Suprapubic skin (tissue), 4 donors: ENCODE data around the gene BAIAP2L1. TPM values are rescaled to one million over a fixed set of nuclear protein-coding genes. Genes with fewer than 3 reads are reported as not detected.
"Not testable (repeated sequence)": the region's sequence is repeated elsewhere in the genome, so short reads cannot be mapped to it uniquely, and the experiment has no call there.

ENCODE experiments used
- DNase-seq, 2 donors: peaks; one replicate each; pipeline ENCODE4 v3.0.0-alpha.2; 2019; ENCODE audit warnings: low spot score in 2 of 2
- H3K27ac ChIP-seq: fragments of 200-600 bp; sonication (generic); one replicate; pipeline ENCODE4 v1.5.1; 2019
- H3K27me3 ChIP-seq: fragments of 200-600 bp; sonication (generic); one replicate; pipeline ENCODE4 v1.5.1; 2019
- H3K36me3 ChIP-seq: fragments of 200-600 bp; sonication (generic); one replicate; pipeline ENCODE4 v1.5.1; 2019
- H3K4me1 ChIP-seq: fragments of 200-600 bp; sonication (generic); one replicate; pipeline ENCODE4 v1.5.1; 2019
- H3K4me3 ChIP-seq: fragments of 200-600 bp; sonication (generic); one replicate; pipeline ENCODE4 v1.5.1; 2019; ENCODE audit warnings: mild to moderate bottlenecking
- H3K9me3 ChIP-seq: fragments of 200-600 bp; sonication (generic); one replicate; pipeline ENCODE4 v1.5.1; 2019
- EP300 ChIP-seq: sonication (generic); formaldehyde crosslinking; IDR thresholded peaks from one replicate; pipeline ENCODE4 v1.6.1; 2017; ENCODE audit warnings: antibody characterized with exemption
- POLR2A ChIP-seq, 2 donors: fragments of 450-650 bp; IDR thresholded peaks; one replicate each; pipeline ENCODE4 v1.6.1; 2017; ENCODE audit warnings: antibody characterized with exemption in 2 of 2, mild to moderate bottlenecking in 2 of 2, moderate library complexity in 2 of 2
- POLR2AphosphoS5 ChIP-seq, 3 donors: sonication (generic); formaldehyde crosslinking; IDR thresholded peaks; one replicate each; pipeline ENCODE4 v1.6.1; 2017; ENCODE audit warnings: antibody characterized with exemption in 3 of 3
- WGBS: methylation state at CpG from one replicate; pipeline ENCODE4 v1.1.5; 2018; 5-methylcytosine and 5-hydroxymethylcytosine counted together
- total RNA-seq, 4 donors: library from RNA; depleted of rRNA; stranded (reverse); fragments of >200 nt; gene quantifications; one replicate each; pipeline ENCODE4 v1.1.0, GENCODE V29; 2016
- TF ChIP-seq, protein P1 (sequence below), 2 donors: fragments of 200-600 bp in 1 of 2; fragments of 450-650 bp in 1 of 2; sonication (generic) in 1 of 2; IDR thresholded peaks; one replicate each; pipeline ENCODE4 v1.5.1; 2016 to 2019; ENCODE audit warnings: antibody characterized with exemption in 2 of 2, mild to moderate bottlenecking in 1 of 2, moderate library complexity in 1 of 2

BAIAP2L1 gene
- total RNA-seq, 4 donors from 2014 or later, result 24.3 to 28.2 (median 26.9) TPM

DNA sequence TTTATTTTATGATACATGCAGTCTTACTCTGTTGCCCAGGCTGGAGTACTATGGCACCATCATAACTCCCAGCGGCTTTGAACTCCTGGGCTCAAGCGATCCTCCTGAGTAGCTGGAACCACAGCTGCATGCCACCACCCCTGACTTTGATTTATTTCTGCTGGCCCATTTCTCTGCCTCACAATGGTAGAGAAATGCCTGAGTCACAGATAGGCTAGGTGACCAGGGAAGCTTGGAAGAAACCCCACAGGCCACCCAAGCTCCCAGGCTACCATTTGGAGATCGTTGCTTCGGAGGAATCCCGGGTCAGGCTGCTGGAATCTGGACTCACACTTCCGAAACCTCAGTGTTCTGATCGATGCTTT, 17.4 kb upstream of the BAIAP2L1 start:
- TF ChIP-seq EP300 (no peak), POLR2AphosphoS5 (IDR thresholded peaks at IDR 0.05) (no peak), POLR2A (IDR thresholded peaks at IDR 0.05) (no peak)
- TF ChIP-seq, protein P1, sequence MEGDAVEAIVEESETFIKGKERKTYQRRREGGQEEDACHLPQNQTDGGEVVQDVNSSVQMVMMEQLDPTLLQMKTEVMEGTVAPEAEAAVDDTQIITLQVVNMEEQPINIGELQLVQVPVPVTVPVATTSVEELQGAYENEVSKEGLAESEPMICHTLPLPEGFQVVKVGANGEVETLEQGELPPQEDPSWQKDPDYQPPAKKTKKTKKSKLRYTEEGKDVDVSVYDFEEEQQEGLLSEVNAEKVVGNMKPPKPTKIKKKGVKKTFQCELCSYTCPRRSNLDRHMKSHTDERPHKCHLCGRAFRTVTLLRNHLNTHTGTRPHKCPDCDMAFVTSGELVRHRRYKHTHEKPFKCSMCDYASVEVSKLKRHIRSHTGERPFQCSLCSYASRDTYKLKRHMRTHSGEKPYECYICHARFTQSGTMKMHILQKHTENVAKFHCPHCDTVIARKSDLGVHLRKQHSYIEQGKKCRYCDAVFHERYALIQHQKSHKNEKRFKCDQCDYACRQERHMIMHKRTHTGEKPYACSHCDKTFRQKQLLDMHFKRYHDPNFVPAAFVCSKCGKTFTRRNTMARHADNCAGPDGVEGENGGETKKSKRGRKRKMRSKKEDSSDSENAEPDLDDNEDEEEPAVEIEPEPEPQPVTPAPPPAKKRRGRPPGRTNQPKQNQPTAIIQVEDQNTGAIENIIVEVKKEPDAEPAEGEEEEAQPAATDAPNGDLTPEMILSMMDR (IDR thresholded peaks at IDR 0.05), result no peak
- Histone ChIP-seq H3K4me3 (no peak overlapping the region), H3K9me3 (no peaks in the 10 kb centered on the region), H3K27me3 (no peaks in the 10 kb centered on the region), H3K36me3 (no peaks in the 10 kb centered on the region), H3K27ac (no peak overlapping the region), H3K4me1 (peaks cover 14% of the 10 kb centered on the region)
- no peak for DNase-seq
- WGBS, result 90% methylated on average over 7 of the region's 7 CpGs

DNA sequence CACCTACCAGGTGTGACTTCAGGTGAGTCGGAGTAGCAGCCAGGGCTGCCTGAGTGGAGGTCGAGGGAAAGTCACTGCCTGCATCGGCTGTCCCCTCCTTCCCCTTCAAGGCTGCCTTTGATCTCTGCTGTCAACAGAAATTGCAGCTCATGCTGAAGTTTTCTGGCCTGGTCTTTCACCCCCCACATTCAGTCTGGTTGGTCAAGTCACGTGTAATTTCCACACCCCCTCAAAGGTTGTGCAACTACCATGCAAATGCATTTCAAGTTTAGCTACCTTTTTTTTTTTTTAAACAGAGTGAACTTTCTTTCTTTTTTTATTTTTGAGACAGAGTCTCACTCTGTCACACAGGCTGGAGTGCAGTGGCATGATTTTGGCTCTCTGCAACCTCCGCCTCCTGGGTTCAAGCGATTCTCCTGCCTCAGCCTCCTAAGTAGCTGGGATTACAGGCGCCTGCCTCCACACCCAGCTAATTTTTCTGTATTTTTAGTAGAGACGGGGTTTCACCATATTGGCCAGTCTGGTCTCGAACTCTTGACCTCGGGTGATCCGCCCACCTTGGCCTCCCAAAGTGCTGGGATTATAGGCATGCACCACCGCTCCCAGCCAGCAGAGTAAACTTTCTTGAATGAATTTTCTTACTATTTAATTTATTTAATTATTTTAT, 16.8 kb upstream of the BAIAP2L1 start:
- H3K4me1 ChIP-seq, result peaks cover 14% of the 10 kb centered on the region
- not testable (repeated sequence) for DNase-seq, H3K27ac ChIP-seq, H3K9me3 ChIP-seq, H3K36me3 ChIP-seq, H3K4me3 ChIP-seq, H3K27me3 ChIP-seq
- WGBS, result 66% methylated on average over 12 of the region's 12 CpGs

DNA sequence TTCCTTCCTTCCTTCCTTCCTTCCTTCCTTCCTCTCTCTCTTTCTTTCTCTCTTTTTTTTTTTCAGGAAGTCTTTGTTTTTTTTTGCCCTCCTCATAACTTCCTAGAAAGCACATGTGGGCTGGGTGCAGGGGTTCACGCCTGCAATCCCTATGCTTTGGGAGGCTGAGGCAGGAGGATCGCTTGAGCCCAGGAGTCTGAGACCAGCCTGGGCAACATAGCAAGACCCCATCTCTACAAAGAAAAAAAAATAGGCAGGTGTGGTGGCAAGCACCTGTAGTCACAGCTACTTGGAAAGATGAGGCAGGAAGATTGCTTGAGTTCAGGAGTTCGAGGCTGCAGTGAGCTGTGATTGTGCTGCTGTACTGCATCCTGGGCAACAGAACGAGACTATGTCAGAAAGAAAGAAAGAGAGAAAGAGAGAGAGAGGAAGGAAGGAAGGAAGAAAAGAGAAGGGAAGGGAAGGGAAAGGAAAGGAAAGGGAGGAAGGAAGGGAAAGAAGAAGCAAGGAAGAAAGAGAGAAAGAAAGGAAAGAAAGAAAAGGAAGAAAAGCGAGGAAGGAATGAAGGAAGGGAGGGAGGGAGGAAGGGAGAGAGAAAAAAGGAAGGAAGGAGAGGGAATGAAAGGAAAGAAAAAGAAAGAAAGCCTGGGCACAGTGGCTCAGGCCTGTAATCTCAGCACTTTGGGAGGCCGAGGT, 13.5 kb upstream of the BAIAP2L1 start:
- peaks cover 14% of the 10 kb centered on the region for H3K4me1 ChIP-seq
- H3K27me3 ChIP-seq, result peaks cover 2% of the 10 kb centered on the region
- H3K4me3 ChIP-seq, result no peak overlapping the region
- H3K36me3 ChIP-seq, result no peaks in the 10 kb centered on the region
- no peaks in the 10 kb centered on the region for H3K9me3 ChIP-seq
- DNase-seq, result no peak
- 94% methylated on average over 6 of the region's 6 CpGs for WGBS
- H3K27ac ChIP-seq, result no peak overlapping the region
- no peak for TF ChIP-seq POLR2A (IDR thresholded peaks at IDR 0.05)
- TF ChIP-seq EP300, result no peak
- TF ChIP-seq POLR2AphosphoS5 (IDR thresholded peaks at IDR 0.05), result no peak
- TF ChIP-seq, protein P1 (IDR thresholded peaks at IDR 0.05), result no peak

DNA sequence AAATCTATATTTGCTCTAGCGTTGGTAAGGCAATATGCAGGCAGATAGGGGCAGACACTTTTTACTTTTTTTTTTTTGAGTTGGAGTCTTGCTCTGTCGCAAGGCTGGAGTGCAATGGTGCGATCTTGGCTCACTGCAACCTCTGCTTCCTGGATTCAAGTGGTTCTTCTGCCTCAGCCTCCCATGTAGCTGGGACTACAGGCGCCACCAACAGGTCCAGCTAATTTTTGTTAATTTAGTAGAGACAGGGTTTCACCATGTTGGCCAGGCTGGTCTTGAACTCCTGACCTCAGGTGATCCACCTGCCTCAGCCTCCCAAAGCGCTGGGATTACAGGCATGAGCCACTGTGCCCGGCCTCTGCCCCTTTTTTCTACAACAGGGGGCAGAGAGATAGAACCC, 12.8 kb upstream of the BAIAP2L1 start:
- peaks cover 13% of the 10 kb centered on the region for H3K4me1 ChIP-seq
- DNase-seq, H3K36me3 ChIP-seq, H3K4me3 ChIP-seq, H3K27ac ChIP-seq, H3K27me3 ChIP-seq, H3K9me3 ChIP-seq: not testable (repeated sequence)
- WGBS, result 93% methylated on average over 6 of the region's 6 CpGs

DNA sequence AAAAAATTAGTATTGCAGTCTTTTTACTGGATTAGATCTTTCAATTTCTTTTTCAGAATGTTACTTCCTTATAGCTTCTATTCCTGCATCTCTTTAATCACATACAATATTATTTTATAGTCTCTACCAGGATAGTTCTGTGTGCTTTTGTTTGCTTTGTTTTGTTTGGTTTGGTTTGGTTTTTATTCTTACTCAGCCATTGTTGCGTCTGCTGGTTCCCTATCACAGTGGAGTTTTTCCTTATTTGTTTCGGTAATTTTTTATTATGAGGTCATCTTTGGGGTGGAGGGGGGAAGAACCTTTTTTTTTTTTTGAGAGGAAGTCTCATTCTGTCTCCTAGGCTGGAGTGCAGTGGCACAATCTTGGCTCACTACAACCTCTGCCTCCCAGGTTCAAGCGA, 9.0 kb upstream of the BAIAP2L1 start:
- H3K4me1 ChIP-seq, result no peaks in the 10 kb centered on the region
- H3K4me3 ChIP-seq, result no peak overlapping the region
- peaks cover 2% of the 10 kb centered on the region for H3K27me3 ChIP-seq
- no peak overlapping the region for H3K27ac ChIP-seq
- DNase-seq, result no peak
- H3K9me3 ChIP-seq, result no peaks in the 10 kb centered on the region
- TF ChIP-seq POLR2A (IDR thresholded peaks at IDR 0.05), result no peak
- TF ChIP-seq POLR2AphosphoS5 (IDR thresholded peaks at IDR 0.05), result no peak
- H3K36me3 ChIP-seq, result no peaks in the 10 kb centered on the region
- 85% methylated on average over 3 of the region's 3 CpGs for WGBS

DNA sequence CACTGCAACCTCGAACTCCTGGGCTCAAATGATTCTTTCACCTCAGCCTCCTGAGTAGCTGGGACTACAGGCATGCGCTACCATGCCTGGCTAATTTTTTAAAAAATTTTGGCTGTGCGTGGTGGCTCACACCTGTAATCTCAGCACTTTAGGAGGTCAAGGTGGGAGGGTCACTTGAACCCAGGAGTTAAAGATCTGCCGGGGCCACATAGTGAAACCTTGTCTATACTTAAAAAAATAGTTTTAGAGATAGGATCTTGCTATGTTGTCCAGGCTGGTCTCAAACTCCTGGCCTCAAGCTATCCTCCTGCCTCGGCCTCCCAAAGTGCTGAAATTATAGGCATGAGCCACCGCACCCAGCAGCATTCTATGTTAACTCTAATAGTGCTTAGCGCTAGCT, 7.3 kb upstream of the BAIAP2L1 start:
- not testable (repeated sequence) for H3K4me3 ChIP-seq, H3K9me3 ChIP-seq, H3K36me3 ChIP-seq, DNase-seq, H3K27ac ChIP-seq, H3K27me3 ChIP-seq, H3K4me1 ChIP-seq
- WGBS, result 94% methylated on average over 7 of the region's 7 CpGs

DNA sequence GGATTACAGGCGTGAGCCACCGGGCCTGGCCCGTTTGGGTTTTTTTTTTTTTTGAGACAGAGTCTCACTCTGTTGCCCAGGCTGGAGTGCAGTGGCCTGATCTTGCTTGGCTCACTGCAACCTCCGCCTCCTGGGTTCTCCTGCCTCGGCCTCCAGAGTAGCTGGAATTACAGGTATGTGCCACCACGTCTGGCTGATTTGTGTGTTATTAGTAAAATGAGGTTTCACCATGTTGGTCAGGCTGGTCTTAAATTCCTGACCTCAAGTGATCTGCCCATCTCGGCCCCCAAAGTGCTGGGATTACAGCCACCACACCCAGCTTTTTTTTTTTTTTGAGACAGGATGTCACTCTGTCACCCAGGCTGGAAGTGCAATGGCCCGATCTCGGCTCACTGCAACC, 5.9 kb upstream of the BAIAP2L1 start:
- no peaks in the 10 kb centered on the region for H3K36me3 ChIP-seq
- peaks cover 3% of the 10 kb centered on the region for H3K27me3 ChIP-seq
- H3K4me1 ChIP-seq, result no peaks in the 10 kb centered on the region
- 92% methylated on average over 9 of the region's 9 CpGs for whole genome bisulfite sequencing
- no peak overlapping the region for H3K27ac ChIP-seq
- no peaks in the 10 kb centered on the region for H3K9me3 ChIP-seq
- no peak overlapping the region for H3K4me3 ChIP-seq
- no peak for DNase-seq
- TF ChIP-seq POLR2A (IDR thresholded peaks at IDR 0.05) (no peak), POLR2AphosphoS5 (IDR thresholded peaks at IDR 0.05) (no peak), EP300 (no peak)
- TF ChIP-seq, protein P1 (IDR thresholded peaks at IDR 0.05), result no peak
